ENCODE results near the gene DNAJC7. TPM values are rescaled to one million over a fixed set of nuclear protein-coding genes. Genes with fewer than 3 reads are reported as not detected.
"Not testable (repeated sequence)": the region's sequence is repeated elsewhere in the genome, so short reads cannot be mapped to it uniquely, and the experiment has no call there.

Gene DNAJC7
- total RNA-seq, 1 donor from 2014 or later: 126 TPM

GRCh38 chr17:42018339-42018738 lies 1.1 kb upstream of the DNAJC7 start:
- H3K27me3 Mint-ChIP-seq (ENCODE audit: low read depth): no peaks in the 10 kb centered on the region
- peaks cover 3% of the 10 kb centered on the region for H3K9me3 Mint-ChIP-seq
- peaks cover 56% of the 10 kb centered on the region for H3K4me1 Mint-ChIP-seq
- H3K27ac Mint-ChIP-seq (ENCODE audit: unreplicated experiment): no peak overlapping the region
- H3K36me3 Mint-ChIP-seq (ENCODE audit: low read depth): peaks cover 6% of the 10 kb centered on the region
- TF ChIP-seq, protein P1, sequence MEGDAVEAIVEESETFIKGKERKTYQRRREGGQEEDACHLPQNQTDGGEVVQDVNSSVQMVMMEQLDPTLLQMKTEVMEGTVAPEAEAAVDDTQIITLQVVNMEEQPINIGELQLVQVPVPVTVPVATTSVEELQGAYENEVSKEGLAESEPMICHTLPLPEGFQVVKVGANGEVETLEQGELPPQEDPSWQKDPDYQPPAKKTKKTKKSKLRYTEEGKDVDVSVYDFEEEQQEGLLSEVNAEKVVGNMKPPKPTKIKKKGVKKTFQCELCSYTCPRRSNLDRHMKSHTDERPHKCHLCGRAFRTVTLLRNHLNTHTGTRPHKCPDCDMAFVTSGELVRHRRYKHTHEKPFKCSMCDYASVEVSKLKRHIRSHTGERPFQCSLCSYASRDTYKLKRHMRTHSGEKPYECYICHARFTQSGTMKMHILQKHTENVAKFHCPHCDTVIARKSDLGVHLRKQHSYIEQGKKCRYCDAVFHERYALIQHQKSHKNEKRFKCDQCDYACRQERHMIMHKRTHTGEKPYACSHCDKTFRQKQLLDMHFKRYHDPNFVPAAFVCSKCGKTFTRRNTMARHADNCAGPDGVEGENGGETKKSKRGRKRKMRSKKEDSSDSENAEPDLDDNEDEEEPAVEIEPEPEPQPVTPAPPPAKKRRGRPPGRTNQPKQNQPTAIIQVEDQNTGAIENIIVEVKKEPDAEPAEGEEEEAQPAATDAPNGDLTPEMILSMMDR (conservative IDR thresholded peaks at IDR 0.05): no peak
- H3K4me3 Mint-ChIP-seq: peak overlapping the region; percentile 97
- no peak for DNase-seq (ENCODE audit: low read depth, low spot score)

DNA sequence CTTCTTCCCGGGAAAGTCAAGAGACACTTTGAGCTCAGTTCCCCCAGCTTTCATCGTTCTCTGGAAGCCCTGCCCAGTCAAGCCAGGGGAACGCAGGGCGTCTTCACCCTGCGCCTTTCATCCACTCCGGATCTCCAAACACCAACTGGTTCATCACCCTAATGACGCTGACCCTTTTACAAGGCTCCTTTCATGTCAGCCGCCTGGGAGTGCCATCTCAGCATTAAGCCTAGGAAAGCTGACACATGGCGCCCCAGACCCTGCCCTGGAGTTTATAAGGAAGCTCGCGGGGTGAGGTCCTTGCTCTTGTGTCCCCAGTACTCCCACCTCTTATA lies 594 bp upstream of the DNAJC7 start:
- H3K4me1 Mint-ChIP-seq: peaks cover 60% of the 10 kb centered on the region
- peak overlapping the region; percentile 97 for H3K4me3 Mint-ChIP-seq
- H3K36me3 Mint-ChIP-seq (ENCODE audit: low read depth): peaks cover 6% of the 10 kb centered on the region
- no peak for DNase-seq (ENCODE audit: low read depth, low spot score)
- H3K9me3 Mint-ChIP-seq: peaks cover 3% of the 10 kb centered on the region
- peak overlapping the region; percentile 97 for H3K27ac Mint-ChIP-seq (ENCODE audit: unreplicated experiment)
- TF ChIP-seq, protein P1 (conservative IDR thresholded peaks at IDR 0.05): no peak
- H3K27me3 Mint-ChIP-seq (ENCODE audit: low read depth): no peaks in the 10 kb centered on the region

DNA sequence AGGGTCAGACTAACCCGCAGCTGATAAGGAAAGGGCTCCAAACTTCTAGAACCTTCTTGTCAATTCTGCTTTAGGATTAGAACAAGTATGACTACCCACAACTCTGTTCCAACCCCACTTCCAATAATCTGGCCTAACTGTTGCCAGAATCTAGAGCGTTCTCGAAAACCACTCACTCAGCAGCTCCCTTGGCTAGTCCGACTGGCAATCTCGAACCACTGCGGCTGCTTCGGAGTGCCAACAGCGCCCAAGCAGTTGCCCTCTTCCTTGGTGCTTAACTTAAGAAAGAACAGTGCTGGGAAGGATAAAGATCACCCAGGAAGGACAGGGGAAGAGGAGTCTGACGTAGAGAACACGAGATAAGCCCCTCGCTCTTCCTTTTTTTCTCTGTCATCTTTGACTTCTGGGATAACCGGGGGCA lies 818 bp downstream of the DNAJC7 start:
- Mint-ChIP-seq H3K4me1 (peaks cover 68% of the 10 kb centered on the region), H3K4me3 (peak overlapping the region; percentile 97), H3K36me3 (ENCODE audit: low read depth) (peaks cover 7% of the 10 kb centered on the region), H3K9me3 (peaks cover 3% of the 10 kb centered on the region), H3K27ac (ENCODE audit: unreplicated experiment) (peak overlapping the region; percentile 99), H3K27me3 (ENCODE audit: low read depth) (no peaks in the 10 kb centered on the region)
- TF ChIP-seq, protein P1 (conservative IDR thresholded peaks at IDR 0.05): no peak
- DNase-seq (ENCODE audit: low read depth, low spot score): no peak

- not testable (repeated sequence) for H3K36me3 Mint-ChIP-seq (ENCODE audit: low read depth); H3K27ac Mint-ChIP-seq (ENCODE audit: unreplicated experiment); DNase-seq (ENCODE audit: low read depth, low spot score); H3K27me3 Mint-ChIP-seq (ENCODE audit: low read depth); H3K9me3 Mint-ChIP-seq
- peaks cover 67% of the 10 kb centered on the region for H3K4me1 Mint-ChIP-seq
- H3K4me3 Mint-ChIP-seq: peak overlapping the region; percentile 71
These were observed 3.5 kb downstream of the DNAJC7 start for GRCh38 chr17:42013740-42014139.

- H3K4me1 Mint-ChIP-seq: peaks cover 55% of the 10 kb centered on the region
- H3K4me3 Mint-ChIP-seq: peak overlapping the region; percentile 51
- not testable (repeated sequence) for H3K36me3 Mint-ChIP-seq (ENCODE audit: low read depth); H3K9me3 Mint-ChIP-seq; DNase-seq (ENCODE audit: low read depth, low spot score); H3K27ac Mint-ChIP-seq (ENCODE audit: unreplicated experiment); H3K27me3 Mint-ChIP-seq (ENCODE audit: low read depth)
These were observed 4.9 kb downstream of the DNAJC7 start for GRCh38 chr17:42012363-42012762.

- H3K9me3 Mint-ChIP-seq: no peaks in the 10 kb centered on the region
- H3K27ac Mint-ChIP-seq (ENCODE audit: unreplicated experiment): no peak overlapping the region
- H3K4me1 Mint-ChIP-seq: peaks cover 50% of the 10 kb centered on the region
- TF ChIP-seq, protein P1 (conservative IDR thresholded peaks at IDR 0.05): no peak
- H3K36me3 Mint-ChIP-seq (ENCODE audit: low read depth): peaks cover 6% of the 10 kb centered on the region
- peak overlapping the region; percentile 17 for H3K4me3 Mint-ChIP-seq
- no peak for DNase-seq (ENCODE audit: low read depth, low spot score)
- no peaks in the 10 kb centered on the region for H3K27me3 Mint-ChIP-seq (ENCODE audit: low read depth)
These were observed 6.2 kb downstream of the DNAJC7 start for GRCh38 chr17:42010898-42011516.

DNA sequence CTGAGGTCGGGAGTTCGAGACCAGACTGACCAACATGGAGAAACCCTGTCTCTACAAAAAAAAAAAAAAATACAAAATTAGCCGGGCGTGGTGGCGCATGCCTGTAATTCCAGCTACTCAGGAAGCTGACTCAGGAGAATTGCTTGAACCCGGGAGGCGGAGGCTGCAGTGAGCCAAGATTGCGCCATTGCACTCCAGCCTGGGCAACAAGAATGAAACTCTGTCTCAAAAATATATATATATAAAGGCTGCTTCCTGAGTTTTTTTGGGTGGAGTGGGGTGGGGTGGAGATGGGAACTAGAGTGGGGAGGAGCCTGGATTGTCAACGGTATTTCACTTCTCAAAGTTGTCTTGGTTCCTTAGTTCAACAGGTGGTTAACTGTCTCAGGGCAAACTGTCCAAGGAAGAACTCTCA lies 7.0 kb downstream of the DNAJC7 start:
- H3K27me3 Mint-ChIP-seq (ENCODE audit: low read depth); H3K27ac Mint-ChIP-seq (ENCODE audit: unreplicated experiment): not testable (repeated sequence)
- peaks cover 45% of the 10 kb centered on the region for H3K4me1 Mint-ChIP-seq

More for the DNA sequence above, 7.0 kb downstream of the DNAJC7 start:
- peak overlapping the region; percentile 2 for H3K4me3 Mint-ChIP-seq
- not testable (repeated sequence) for H3K36me3 Mint-ChIP-seq (ENCODE audit: low read depth); H3K9me3 Mint-ChIP-seq; DNase-seq (ENCODE audit: low read depth, low spot score)
